HEK293T (cell line): ENCODE results near the gene TMEM184B.

ENCODE experiments used
- CTCF ChIA-PET: fragments of 350-600 bp; formaldehyde crosslinking; extraction: SDS; loops from one replicate; lab custom pipeline; 2021; ENCODE audit warnings: antibody characterized with exemption, inconsistent platforms; lab: Yijun Ruan, JAX
- POLR2A ChIA-PET: fragments of 350-600 bp; formaldehyde crosslinking; extraction: SDS; loops from one replicate; lab custom pipeline; 2020; ENCODE audit warnings: antibody characterized with exemption, inconsistent platforms; lab: Yijun Ruan, JAX
- DNase-seq: peaks from one replicate; pipeline ENCODE4 v3.0.0; 2012; ENCODE audit warnings: mixed read lengths; ENCODE audit errors: extremely low spot score
- ARNT ChIP-seq: fragments of 450-650 bp; IDR thresholded peaks from 2 replicates; pipeline ENCODE4 v1.6.1; 2017; ENCODE audit warnings: mild to moderate bottlenecking
- BHLHE40 ChIP-seq: fragments of 450-650 bp; IDR thresholded peaks from 2 replicates; pipeline ENCODE4 v1.6.1; 2016; ENCODE audit warnings: mild to moderate bottlenecking, moderate library complexity, borderline replicate concordance
- CTBP1 ChIP-seq: fragments of 450-650 bp; IDR thresholded peaks from 2 replicates; pipeline ENCODE4 v1.6.1; 2016; ENCODE audit warnings: borderline replicate concordance
- ELF4 ChIP-seq: fragments of 450-650 bp; IDR thresholded peaks from 2 replicates; pipeline ENCODE4 v1.6.1; 2017; ENCODE audit warnings: antibody characterized with exemption
- FOXA1 ChIP-seq: fragments of 450-650 bp; IDR thresholded peaks from 2 replicates; pipeline ENCODE4 v1.6.1; 2016; ENCODE audit warnings: mild to moderate bottlenecking
- FOXK2 ChIP-seq: fragments of 450-650 bp; IDR thresholded peaks from 2 replicates; pipeline ENCODE4 v1.6.1; 2016; ENCODE audit warnings: mild to moderate bottlenecking
- FOXM1 ChIP-seq: fragments of 450-650 bp; IDR thresholded peaks from 2 replicates; pipeline ENCODE4 v1.6.1; 2017; ENCODE audit warnings: mild to moderate bottlenecking, borderline replicate concordance
- HDGF ChIP-seq: fragments of 450-650 bp; IDR thresholded peaks from 2 replicates; pipeline ENCODE4 v1.6.1; 2017; ENCODE audit warnings: antibody characterized with exemption, borderline replicate concordance
- L3MBTL2 ChIP-seq: fragments of 450-650 bp; conservative IDR thresholded peaks from 2 replicates; pipeline ENCODE4 v1.6.1; 2016; ENCODE audit warnings: mild to moderate bottlenecking
- LEF1 ChIP-seq: fragments of 450-650 bp; IDR thresholded peaks from 2 replicates; pipeline ENCODE4 v1.6.1; 2017; ENCODE audit warnings: mild to moderate bottlenecking, borderline replicate concordance
- NFRKB ChIP-seq: fragments of 450-650 bp; IDR thresholded peaks from 2 replicates; pipeline ENCODE4 v1.6.1; 2016; ENCODE audit warnings: mild to moderate bottlenecking, moderate library complexity
- PKNOX1 ChIP-seq: fragments of 450-650 bp; IDR thresholded peaks from 2 replicates; pipeline ENCODE4 v1.6.1; 2016
- SP1 ChIP-seq: fragments of 450-650 bp; IDR thresholded peaks from 2 replicates; pipeline ENCODE4 v1.6.1; 2017
- SUZ12 ChIP-seq: fragments of 450-650 bp; IDR thresholded peaks from 2 replicates; pipeline ENCODE4 v1.6.1; 2016; ENCODE audit warnings: mild to moderate bottlenecking
- TARDBP ChIP-seq: fragments of 450-650 bp; IDR thresholded peaks from 2 replicates; pipeline ENCODE4 v1.6.1; 2016
- ZNF384 ChIP-seq: fragments of 450-650 bp; IDR thresholded peaks from 2 replicates; pipeline ENCODE4 v1.6.1; 2016

Gene TMEM184B

GRCh38 chr22:38269466-38269865, 3.3 kb downstream of the TMEM184B start:
- POLR2A ChIA-PET, result interaction anchor here (0.9 kb wide), 1 partner anchor 11 kb away, joined by 3 read pairs; no protein-coding TSS in a partner anchor
- CTCF ChIA-PET, result interaction anchor here (2.6 kb wide), 1 partner anchor 7 kb away, joined by 6 read pairs; no protein-coding TSS in a partner anchor

GRCh38 chr22:38267086-38267485, 5.7 kb downstream of the TMEM184B start:
- ChIA-PET POLR2A (no interaction called here), CTCF (interaction anchor here (0.9 kb wide), 1 partner anchor 19 kb away, joined by 8 read pairs; no protein-coding TSS in a partner anchor)
- no peak for DNase-seq
- TF ChIP-seq FOXM1 (no peak), NFRKB (no peak), TARDBP (no peak), CTBP1 (no peak), L3MBTL2 (no peak), BHLHE40 (no peak), ZNF384 (no peak), SP1 (no peak), ARNT (no peak), SUZ12 (no peak), PKNOX1 (no peak), ELF4 (no peak), HDGF (no peak), FOXA1 (no peak), FOXK2 (no peak), LEF1 (no peak)

More at GRCh38 chr22:38269466-38269865, 3.3 kb downstream of the TMEM184B start:
- no peak for DNase-seq
- TF ChIP-seq NFRKB, result no peak
- TF ChIP-seq ELF4, result no peak
- no peak for TF ChIP-seq TARDBP

GRCh38 chr22:38266120-38266519, 6.7 kb downstream of the TMEM184B start:
- TF ChIP-seq FOXK2 (no peak), ARNT (no peak), PKNOX1 (no peak), ZNF384 (no peak), SP1 (no peak), HDGF (no peak), BHLHE40 (no peak), SUZ12 (no peak), FOXA1 (no peak), ELF4 (no peak), TARDBP (no peak), FOXM1 (no peak), LEF1 (no peak), NFRKB (no peak), CTBP1 (no peak), L3MBTL2 (no peak)
- no peak for DNase-seq
- POLR2A ChIA-PET, result interaction anchor here (1.1 kb wide), 1 partner anchor 86 kb away, joined by 3 read pairs; no protein-coding TSS in a partner anchor
- CTCF ChIA-PET, result no interaction called here

- POLR2A ChIA-PET, result no interaction called here
- CTCF ChIA-PET, result no interaction called here
Observed at GRCh38 chr22:38264322-38264843, 8.4 kb downstream of the TMEM184B start.

GRCh38 chr22:38262051-38262795, 10.6 kb downstream of the TMEM184B start:
- TF ChIP-seq HDGF, result 0 out of 2 replicates have a peak, but pooled peaks have one; percentile 51
- TF ChIP-seq L3MBTL2, result no peak
- DNase-seq, result peak; percentile 75
- ChIA-PET POLR2A (interaction anchor here (3.2 kb wide), 1 partner anchor 9 kb away, joined by 10 read pairs; no protein-coding TSS in a partner anchor), CTCF (interaction anchor here (0.6 to 1.1 kb wide), 3 partner anchors 9 to 262 kb away, joined by 3 to 6 read pairs (median 3); no protein-coding TSS in a partner anchor)

More at GRCh38 chr22:38264322-38264843, 8.4 kb downstream of the TMEM184B start:
- no peak for DNase-seq
- TF ChIP-seq HDGF, result no peak
- TF ChIP-seq ELF4, result no peak
- no peak for TF ChIP-seq NFRKB
- TF ChIP-seq LEF1, result no peak
- no peak for TF ChIP-seq PKNOX1
- TF ChIP-seq ARNT, result no peak
